Measurements from ENCODE around the gene TAGLN. TPM values are rescaled to one million over a fixed set of nuclear protein-coding genes. Genes with fewer than 3 reads are reported as not detected.

TAGLN gene
- total RNA-seq, 4 donors from 2014 or later, result 190 to 216 (median 199) TPM

DNA sequence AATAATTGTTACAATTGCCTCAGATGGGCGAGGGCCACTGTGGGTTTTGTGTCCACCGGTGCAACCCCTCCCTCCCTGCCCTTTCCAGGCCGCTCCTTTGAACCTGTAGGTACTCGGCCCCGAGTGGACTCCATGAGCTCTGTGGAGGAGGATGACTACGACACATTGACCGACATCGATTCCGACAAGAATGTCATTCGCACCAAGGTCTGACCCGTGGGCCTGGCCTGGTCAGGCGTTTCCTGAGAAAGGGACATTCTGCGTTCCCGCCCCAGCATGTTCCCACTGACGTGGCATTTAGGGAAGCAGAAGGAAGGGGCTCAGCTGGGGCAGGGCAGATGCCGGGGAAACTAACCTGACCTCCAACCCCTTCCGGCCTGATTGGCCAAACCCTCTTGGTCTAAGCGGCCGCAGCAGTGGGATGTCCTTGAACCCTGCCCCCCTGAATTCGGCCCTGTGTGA, 10.5 kb upstream of the TAGLN start:
- Histone ChIP-seq H3K4me1 (peaks cover 14% of the 10 kb centered on the region), H3K27ac (peak overlapping the region; percentile 5), H3K36me3 (peaks cover 77% of the 10 kb centered on the region), H3K27me3 (no peaks in the 10 kb centered on the region), H3K4me3 (no peak overlapping the region), H3K9me3 (no peaks in the 10 kb centered on the region)
- 97% methylated on average over 20 of the region's 20 CpGs for WGBS
- DNase-seq (ENCODE audit: low spot score in 2 of 2), result peak in 1 of 2 donors; percentile 66
- TF ChIP-seq POLR2A (IDR thresholded peaks at IDR 0.05), result no peak
- TF ChIP-seq EP300 (IDR thresholded peaks at IDR 0.05), result no peak
- TF ChIP-seq POLR2AphosphoS5 (IDR thresholded peaks at IDR 0.05), result no peak
- TF ChIP-seq, protein P1, sequence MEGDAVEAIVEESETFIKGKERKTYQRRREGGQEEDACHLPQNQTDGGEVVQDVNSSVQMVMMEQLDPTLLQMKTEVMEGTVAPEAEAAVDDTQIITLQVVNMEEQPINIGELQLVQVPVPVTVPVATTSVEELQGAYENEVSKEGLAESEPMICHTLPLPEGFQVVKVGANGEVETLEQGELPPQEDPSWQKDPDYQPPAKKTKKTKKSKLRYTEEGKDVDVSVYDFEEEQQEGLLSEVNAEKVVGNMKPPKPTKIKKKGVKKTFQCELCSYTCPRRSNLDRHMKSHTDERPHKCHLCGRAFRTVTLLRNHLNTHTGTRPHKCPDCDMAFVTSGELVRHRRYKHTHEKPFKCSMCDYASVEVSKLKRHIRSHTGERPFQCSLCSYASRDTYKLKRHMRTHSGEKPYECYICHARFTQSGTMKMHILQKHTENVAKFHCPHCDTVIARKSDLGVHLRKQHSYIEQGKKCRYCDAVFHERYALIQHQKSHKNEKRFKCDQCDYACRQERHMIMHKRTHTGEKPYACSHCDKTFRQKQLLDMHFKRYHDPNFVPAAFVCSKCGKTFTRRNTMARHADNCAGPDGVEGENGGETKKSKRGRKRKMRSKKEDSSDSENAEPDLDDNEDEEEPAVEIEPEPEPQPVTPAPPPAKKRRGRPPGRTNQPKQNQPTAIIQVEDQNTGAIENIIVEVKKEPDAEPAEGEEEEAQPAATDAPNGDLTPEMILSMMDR (IDR thresholded peaks at IDR 0.05), result no peak

DNA sequence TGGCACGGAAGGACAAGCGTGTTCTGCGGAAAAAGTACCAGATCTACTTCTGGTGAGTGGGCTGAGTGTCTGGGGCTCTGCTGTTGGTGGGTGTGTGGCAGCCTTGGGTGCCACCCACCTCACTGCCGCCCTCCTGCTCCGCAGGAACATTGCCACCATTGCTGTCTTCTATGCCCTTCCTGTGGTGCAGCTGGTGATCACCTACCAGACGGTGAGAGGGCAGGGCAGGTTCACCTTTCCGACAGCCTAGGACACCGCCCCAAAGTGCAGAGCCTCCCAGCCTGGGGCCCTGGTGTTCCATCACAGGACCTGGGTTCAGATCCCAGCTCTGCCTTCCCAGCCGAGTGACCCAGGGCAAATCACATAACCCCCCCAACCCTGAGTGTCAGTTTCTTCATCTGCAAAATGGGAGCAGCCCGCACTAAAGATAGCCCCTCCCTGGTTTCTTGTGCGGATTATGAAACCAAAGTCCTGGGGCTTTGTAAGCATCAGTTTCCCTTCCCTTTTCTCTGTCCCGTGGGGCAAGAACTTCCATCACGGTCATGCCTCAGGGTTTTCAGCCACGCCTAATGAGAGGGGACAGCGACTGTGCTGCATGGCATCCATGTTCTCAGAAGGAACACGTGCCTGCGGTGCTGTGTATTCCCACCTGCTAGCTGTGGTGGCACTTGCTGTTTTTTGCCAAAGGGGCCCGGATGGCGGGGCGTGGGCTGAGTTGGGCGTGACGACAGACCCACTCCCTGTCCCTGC, 9.8 kb upstream of the TAGLN start:
- WGBS, result 91% methylated on average over 19 of the region's 22 CpGs
- Histone ChIP-seq H3K27ac (peak overlapping the region; percentile 16), H3K9me3 (no peaks in the 10 kb centered on the region), H3K36me3 (peaks cover 80% of the 10 kb centered on the region), H3K4me3 (no peak overlapping the region), H3K27me3 (no peaks in the 10 kb centered on the region), H3K4me1 (peaks cover 12% of the 10 kb centered on the region)
- TF ChIP-seq EP300 (IDR thresholded peaks at IDR 0.05), result no peak
- TF ChIP-seq, protein P1 (IDR thresholded peaks at IDR 0.05), result no peak
- TF ChIP-seq POLR2AphosphoS5 (IDR thresholded peaks at IDR 0.05), result no peak
- no peak for TF ChIP-seq POLR2A (IDR thresholded peaks at IDR 0.05)
- peak in 1 of 2 donors; percentile 65 for DNase-seq (ENCODE audit: low spot score in 2 of 2)

DNA sequence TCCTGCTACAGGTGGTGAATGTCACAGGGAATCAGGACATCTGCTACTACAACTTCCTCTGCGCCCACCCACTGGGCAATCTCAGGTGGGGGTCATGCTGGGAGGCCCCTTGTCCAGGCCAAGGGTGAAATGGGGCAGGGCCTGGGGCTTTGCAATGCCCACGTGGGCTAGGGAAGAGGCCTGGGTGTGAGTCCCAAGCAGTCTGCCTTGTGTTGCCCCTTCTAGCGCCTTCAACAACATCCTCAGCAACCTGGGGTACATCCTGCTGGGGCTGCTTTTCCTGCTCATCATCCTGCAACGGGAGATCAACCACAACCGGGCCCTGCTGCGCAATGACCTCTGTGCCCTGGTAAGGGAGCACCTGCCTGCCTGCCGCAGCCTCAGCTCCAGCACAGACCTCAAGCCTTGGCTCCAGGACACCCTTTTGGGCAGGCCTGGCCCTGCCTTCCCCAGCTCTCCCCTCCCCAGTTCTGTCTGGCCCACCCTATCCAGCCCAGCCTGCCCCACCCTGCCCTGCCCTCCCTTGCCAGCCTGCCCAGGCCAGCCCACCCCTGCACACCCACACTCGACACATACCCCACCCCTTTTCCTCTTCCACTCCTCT, 9.1 kb upstream of the TAGLN start:
- Histone ChIP-seq H3K27ac (no peak overlapping the region), H3K4me1 (peaks cover 12% of the 10 kb centered on the region), H3K9me3 (no peaks in the 10 kb centered on the region), H3K27me3 (no peaks in the 10 kb centered on the region), H3K36me3 (peaks cover 83% of the 10 kb centered on the region), H3K4me3 (no peak overlapping the region)
- TF ChIP-seq POLR2AphosphoS5 (IDR thresholded peaks at IDR 0.05), result no peak
- no peak for TF ChIP-seq EP300 (IDR thresholded peaks at IDR 0.05)
- no peak for TF ChIP-seq POLR2A (IDR thresholded peaks at IDR 0.05)
- TF ChIP-seq, protein P1 (IDR thresholded peaks at IDR 0.05), result no peak
- 55% methylated on average over 6 of the region's 8 CpGs for WGBS
- peak in 1 of 2 donors; percentile 35 for DNase-seq (ENCODE audit: low spot score in 2 of 2)

DNA sequence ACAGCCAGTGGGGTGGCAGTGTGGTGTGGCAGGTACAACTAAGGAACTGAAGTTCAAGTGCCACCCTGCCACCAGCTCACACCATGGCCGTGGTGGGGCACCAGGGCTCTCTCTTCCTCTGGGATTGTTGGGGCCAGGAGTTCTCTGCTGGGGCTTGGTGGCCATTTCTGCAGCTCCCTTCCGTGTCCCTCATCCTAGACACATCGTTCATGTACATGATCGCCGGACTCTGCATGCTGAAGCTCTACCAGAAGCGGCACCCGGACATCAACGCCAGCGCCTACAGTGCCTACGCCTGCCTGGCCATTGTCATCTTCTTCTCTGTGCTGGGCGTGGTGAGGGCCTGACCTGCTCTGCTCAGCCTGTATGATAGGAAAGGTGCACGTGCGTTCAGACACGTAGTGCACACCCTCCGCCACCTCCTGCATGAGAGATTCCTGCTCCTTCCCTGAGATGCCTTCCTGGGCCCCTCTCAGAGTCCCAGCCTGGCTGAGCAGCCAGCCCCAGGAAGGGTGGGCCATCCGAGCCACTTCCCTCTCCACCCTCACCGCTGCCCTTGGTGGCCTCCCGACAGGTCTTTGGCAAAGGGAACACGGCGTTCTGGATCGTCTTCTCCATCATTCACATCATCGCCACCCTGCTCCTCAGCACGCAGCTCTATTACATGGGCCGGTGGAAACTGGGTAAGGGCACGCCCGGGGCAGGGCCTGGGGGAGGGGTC, 7.3 kb upstream of the TAGLN start:
- 93% methylated on average over 26 of the region's 26 CpGs for WGBS
- TF ChIP-seq POLR2A (IDR thresholded peaks at IDR 0.05) (no peak), EP300 (IDR thresholded peaks at IDR 0.05) (no peak), POLR2AphosphoS5 (IDR thresholded peaks at IDR 0.05) (no peak)
- TF ChIP-seq, protein P1 (IDR thresholded peaks at IDR 0.05), result no peak
- Histone ChIP-seq H3K9me3 (no peaks in the 10 kb centered on the region), H3K27me3 (no peaks in the 10 kb centered on the region), H3K4me3 (no peak overlapping the region), H3K4me1 (peaks cover 12% of the 10 kb centered on the region), H3K27ac (no peak overlapping the region), H3K36me3 (peaks cover 91% of the 10 kb centered on the region)
- peak in 1 of 2 donors; percentile 55 for DNase-seq (ENCODE audit: low spot score in 2 of 2)

All from suprapubic skin (tissue), 4 donors.